Measurements from ENCODE around the gene DNAI1. TPM values are rescaled to one million over a fixed set of nuclear protein-coding genes. Genes with fewer than 3 reads are reported as not detected.
A peak's percentile ranks its signal among the peaks of the same experiment; 100 is the strongest.

DNAI1 gene
- total and polyA plus RNA-seq, 2 of the 13 experiments (the other 11 are each of a cell fraction or from before 2014, with no cell fraction given), result not detected

DNA sequence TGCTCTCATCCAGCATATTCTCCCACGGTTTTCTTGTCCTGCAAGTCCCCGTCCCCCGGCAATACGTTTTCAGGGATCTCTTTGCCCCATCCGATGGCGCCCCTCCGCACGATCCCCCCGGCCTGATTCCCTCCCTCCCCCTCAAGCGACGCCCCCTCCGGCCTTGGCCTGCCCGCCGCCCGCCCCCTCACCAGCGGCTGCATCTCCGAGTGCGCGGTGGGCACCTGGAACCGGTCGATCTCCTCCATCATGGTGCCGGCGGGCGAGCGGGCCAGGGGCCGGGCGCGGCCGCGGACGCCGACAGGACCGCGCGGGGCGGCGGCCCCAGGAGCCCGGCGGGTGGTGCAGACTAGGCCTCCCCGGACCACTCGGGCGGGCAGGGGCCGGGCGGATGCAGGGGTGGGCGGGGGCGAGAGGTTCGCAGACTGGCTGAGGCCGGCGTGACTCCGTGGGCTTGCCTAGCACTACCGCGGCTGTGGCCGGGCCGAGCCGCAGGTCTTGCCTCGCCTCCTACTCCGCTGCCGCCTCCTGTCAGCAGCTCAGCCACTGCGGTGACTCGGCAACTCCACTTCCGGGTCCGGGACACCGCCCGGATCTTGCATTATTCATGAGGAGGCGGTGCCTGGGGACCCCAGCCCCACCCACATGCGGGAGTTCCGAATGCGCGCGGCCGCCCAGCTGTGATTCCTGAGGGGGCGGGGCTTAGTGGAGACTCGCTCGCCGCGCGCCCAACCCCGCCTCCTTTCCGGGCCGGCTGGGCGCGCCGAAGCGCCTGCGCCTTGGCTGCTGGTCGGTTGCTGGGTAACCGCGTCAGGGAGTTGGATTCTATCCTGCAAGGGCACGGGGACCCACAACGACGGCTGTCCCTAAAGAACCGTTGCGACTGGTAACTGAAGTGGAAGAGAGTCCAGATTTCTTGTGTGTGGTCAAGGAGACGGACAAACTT is at the start of gene DNAI1, which contains the start of gene FAM219A (continued):
- TF ChIP-seq ZNF660 (CRISPR knock-in tag; IDR thresholded peaks at IDR 0.05; ENCODE audit: borderline replicate concordance, low read depth), result no peak
- no peak for TF ChIP-seq ZFP82 (CRISPR knock-in tag; IDR thresholded peaks at IDR 0.05; ENCODE audit: borderline replicate concordance)
- TF ChIP-seq, protein P1, sequence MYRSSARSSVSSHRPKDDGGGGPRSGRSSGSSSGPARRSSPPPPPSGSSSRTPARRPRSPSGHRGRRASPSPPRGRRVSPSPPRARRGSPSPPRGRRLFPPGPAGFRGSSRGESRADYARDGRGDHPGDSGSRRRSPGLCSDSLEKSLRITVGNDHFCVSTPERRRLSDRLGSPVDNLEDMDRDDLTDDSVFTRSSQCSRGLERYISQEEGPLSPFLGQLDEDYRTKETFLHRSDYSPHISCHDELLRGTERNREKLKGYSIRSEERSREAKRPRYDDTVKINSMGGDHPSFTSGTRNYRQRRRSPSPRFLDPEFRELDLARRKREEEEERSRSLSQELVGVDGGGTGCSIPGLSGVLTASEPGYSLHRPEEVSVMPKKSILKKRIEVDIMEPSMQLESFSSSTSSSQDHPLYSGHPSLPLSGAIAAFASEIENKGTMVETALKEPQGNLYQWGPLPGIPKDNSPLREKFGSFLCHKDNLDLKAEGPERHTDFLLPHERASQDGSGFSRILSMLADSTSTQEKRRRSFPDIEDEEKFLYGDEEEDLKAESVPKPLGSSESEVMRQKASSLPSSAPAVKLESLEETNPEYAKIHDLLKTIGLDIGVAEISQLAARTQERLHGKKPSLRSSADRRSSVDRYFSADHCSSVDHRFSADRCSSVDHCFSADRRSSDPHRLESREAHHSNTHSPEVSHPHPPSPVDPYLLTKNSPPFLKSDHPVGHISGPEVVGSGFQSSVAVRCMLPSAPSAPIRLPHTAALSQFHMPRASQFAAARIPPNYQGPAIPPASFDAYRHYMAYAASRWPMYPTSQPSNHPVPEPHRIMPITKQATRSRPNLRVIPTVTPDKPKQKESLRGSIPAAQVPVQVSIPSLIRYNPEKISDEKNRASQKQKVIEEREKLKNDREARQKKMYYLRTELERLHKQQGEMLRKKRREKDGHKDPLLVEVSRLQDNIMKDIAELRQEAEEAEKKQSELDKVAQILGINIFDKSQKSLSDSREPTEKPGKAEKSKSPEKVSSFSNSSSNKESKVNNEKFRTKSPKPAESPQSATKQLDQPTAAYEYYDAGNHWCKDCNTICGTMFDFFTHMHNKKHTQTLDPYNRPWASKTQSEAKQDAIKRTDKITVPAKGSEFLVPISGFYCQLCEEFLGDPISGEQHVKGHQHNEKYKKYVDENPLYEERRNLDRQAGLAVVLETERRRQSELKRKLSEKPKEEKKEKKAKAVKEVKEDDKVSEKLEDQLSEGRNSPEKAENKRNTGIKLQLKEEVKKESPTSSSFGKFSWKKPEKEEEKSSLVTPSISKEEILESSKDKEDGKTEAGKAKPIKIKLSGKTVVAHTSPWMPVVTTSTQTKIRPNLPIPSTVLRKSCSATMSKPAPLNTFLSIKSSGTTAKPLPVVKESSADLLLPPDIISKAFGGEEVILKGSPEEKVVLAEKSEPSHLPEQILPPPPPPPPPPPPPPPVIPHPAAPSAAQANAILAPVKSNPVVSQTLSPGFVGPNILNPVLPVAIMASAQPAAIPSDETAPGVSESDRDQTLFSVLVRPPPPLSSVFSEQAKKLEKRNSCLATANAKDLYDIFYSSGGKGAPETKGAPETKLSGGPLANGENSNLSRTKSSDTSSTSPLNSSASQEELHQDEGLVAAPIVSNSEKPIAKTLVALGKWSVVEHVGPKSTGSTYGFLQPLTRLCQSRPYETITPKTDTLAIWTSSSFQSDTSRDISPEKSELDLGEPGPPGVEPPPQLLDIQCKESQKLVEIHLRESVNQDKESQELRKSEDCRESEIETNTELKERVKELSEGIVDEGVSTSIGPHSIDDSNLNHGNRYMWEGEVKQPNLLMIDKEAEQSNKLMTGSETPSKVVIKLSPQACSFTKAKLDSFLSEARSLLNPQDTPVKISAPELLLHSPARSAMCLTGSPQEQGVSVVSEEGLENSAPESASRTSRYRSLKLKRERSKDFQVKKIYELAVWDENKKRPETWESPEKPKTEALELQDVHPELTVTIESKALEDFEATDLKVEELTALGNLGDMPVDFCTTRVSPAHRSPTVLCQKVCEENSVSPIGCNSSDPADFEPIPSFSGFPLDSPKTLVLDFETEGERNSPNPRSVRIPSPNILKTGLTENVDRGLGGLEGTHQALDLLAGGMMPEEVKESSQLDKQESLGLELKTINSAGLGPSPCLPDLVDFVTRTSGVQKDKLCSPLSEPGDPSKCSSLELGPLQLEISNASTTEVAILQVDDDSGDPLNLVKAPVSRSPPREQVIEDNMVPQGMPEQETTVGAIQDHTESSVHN (CRISPR knock-in tag; IDR thresholded peaks at IDR 0.05), result no peak
- TF ChIP-seq ZNF530 (CRISPR knock-in tag; IDR thresholded peaks at IDR 0.05; ENCODE audit: low read depth), result no peak
- no peak for TF ChIP-seq CBX5 (CRISPR knock-in tag; IDR thresholded peaks at IDR 0.05; ENCODE audit: borderline replicate concordance)
- no peak for TF ChIP-seq ZNF7 (CRISPR knock-in tag; IDR thresholded peaks at IDR 0.05)
- no peak for TF ChIP-seq ZMYM4 (CRISPR knock-in tag; IDR thresholded peaks at IDR 0.05)
- no peak for TF ChIP-seq NFKB2 (CRISPR knock-in tag; IDR thresholded peaks at IDR 0.05; ENCODE audit: borderline replicate concordance)
- TF ChIP-seq, protein P2, sequence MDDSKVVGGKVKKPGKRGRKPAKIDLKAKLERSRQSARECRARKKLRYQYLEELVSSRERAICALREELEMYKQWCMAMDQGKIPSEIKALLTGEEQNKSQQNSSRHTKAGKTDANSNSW (CRISPR knock-in tag; IDR thresholded peaks at IDR 0.05; ENCODE audit: borderline replicate concordance), result no peak
- peak; percentile 98 for TF ChIP-seq SAP130 (CRISPR knock-in tag; IDR thresholded peaks at IDR 0.05; ENCODE audit: low read depth)
- TF ChIP-seq, protein P3, sequence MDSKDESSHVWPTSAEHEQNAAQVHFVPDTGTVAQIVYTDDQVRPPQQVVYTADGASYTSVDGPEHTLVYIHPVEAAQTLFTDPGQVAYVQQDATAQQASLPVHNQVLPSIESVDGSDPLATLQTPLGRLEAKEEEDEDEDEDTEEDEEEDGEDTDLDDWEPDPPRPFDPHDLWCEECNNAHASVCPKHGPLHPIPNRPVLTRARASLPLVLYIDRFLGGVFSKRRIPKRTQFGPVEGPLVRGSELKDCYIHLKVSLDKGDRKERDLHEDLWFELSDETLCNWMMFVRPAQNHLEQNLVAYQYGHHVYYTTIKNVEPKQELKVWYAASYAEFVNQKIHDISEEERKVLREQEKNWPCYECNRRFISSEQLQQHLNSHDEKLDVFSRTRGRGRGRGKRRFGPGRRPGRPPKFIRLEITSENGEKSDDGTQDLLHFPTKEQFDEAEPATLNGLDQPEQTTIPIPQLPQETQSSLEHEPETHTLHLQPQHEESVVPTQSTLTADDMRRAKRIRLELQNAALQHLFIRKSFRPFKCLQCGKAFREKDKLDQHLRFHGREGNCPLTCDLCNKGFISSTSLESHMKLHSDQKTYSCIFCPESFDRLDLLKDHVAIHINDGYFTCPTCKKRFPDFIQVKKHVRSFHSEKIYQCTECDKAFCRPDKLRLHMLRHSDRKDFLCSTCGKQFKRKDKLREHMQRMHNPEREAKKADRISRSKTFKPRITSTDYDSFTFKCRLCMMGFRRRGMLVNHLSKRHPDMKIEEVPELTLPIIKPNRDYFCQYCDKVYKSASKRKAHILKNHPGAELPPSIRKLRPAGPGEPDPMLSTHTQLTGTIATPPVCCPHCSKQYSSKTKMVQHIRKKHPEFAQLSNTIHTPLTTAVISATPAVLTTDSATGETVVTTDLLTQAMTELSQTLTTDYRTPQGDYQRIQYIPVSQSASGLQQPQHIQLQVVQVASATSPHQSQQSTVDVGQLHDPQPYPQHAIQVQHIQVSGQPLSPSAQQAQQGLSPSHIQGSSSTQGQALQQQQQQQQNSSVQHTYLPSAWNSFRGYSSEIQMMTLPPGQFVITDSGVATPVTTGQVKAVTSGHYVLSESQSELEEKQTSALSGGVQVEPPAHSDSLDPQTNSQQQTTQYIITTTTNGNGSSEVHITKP (CRISPR knock-in tag; IDR thresholded peaks at IDR 0.05; ENCODE audit: low read depth), result no peak
- no peak for TF ChIP-seq EHMT2 (IDR thresholded peaks at IDR 0.05; ENCODE audit: borderline replicate concordance, low read depth, low read length)
- no peak for TF ChIP-seq ZNF746 (CRISPR knock-in tag; IDR thresholded peaks at IDR 0.05)
- TF ChIP-seq, protein P4, sequence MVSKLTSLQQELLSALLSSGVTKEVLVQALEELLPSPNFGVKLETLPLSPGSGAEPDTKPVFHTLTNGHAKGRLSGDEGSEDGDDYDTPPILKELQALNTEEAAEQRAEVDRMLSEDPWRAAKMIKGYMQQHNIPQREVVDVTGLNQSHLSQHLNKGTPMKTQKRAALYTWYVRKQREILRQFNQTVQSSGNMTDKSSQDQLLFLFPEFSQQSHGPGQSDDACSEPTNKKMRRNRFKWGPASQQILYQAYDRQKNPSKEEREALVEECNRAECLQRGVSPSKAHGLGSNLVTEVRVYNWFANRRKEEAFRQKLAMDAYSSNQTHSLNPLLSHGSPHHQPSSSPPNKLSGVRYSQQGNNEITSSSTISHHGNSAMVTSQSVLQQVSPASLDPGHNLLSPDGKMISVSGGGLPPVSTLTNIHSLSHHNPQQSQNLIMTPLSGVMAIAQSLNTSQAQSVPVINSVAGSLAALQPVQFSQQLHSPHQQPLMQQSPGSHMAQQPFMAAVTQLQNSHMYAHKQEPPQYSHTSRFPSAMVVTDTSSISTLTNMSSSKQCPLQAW (CRISPR knock-in tag; IDR thresholded peaks at IDR 0.05), result peak; percentile 51; the same call in 1 of the 2 replicates

Measured in HepG2 (cell line).